Peyer's patch (tissue), 4 donors: ENCODE data around the gene AFMID. TPM values are rescaled to one million over a fixed set of nuclear protein-coding genes. Genes with fewer than 3 reads are reported as not detected.

Experiments
- DNase-seq, 3 donors: peaks; one replicate each; pipeline ENCODE4 v3.0.0-alpha.2; 2017 to 2019
- H3K27ac ChIP-seq, 4 donors: fragments of 200-600 bp; sonication (generic); one replicate each; pipeline ENCODE4 v1.5.1; 2016 to 2019
- H3K27me3 ChIP-seq, 2 donors: fragments of 200-600 bp; sonication (generic); one replicate each; pipeline ENCODE4 v1.5.1; 2019
- H3K36me3 ChIP-seq, 3 donors: fragments of 200-600 bp; sonication (generic); one replicate each; pipeline ENCODE4 v1.5.1; 2016 to 2019
- H3K4me1 ChIP-seq, 4 donors: fragments of 200-600 bp; sonication (generic); one replicate each; pipeline ENCODE4 v1.5.1; 2016 to 2019
- H3K4me3 ChIP-seq, 4 donors: fragments of 200-600 bp; sonication (generic); 1 replicate in 3 of 4; 2 replicates in 1 of 4; pipeline ENCODE4 v1.5.1; 2016 to 2019; ENCODE audit warnings: mild to moderate bottlenecking in 1 of 4
- H3K9me3 ChIP-seq, 4 donors: fragments of 200-600 bp; sonication (generic); one replicate each; pipeline ENCODE4 v1.5.1; 2016 to 2019; ENCODE audit warnings: mild to moderate bottlenecking in 1 of 4
- POLR2A ChIP-seq, 2 donors: fragments of 450-650 bp; IDR thresholded peaks; one replicate each; pipeline ENCODE4 v1.5.1; 2017; ENCODE audit warnings: antibody characterized with exemption in 2 of 2, mild to moderate bottlenecking in 2 of 2, moderate library complexity in 2 of 2
- total RNA-seq, 4 donors: library from RNA; depleted of rRNA; stranded (reverse); fragments of >200 nt; gene quantifications; one replicate each; pipeline ENCODE4 v1.1.0, GENCODE V29; 2016
- TF ChIP-seq, protein P1 (sequence below), 6 experiments: fragments of 450-650 bp in 4 of 6; fragments of 200-600 bp in 2 of 6; sonication (generic) in 1 of 6; IDR thresholded peaks; one replicate each; pipeline ENCODE4 v1.5.1; 2017 to 2019; ENCODE audit warnings: antibody characterized with exemption in 6 of 6, mild to moderate bottlenecking in 3 of 6, moderate library complexity in 1 of 6

Gene AFMID
- total RNA-seq, 4 donors from 2014 or later: 28.2 to 98.2 (median 51.7) TPM

DNA sequence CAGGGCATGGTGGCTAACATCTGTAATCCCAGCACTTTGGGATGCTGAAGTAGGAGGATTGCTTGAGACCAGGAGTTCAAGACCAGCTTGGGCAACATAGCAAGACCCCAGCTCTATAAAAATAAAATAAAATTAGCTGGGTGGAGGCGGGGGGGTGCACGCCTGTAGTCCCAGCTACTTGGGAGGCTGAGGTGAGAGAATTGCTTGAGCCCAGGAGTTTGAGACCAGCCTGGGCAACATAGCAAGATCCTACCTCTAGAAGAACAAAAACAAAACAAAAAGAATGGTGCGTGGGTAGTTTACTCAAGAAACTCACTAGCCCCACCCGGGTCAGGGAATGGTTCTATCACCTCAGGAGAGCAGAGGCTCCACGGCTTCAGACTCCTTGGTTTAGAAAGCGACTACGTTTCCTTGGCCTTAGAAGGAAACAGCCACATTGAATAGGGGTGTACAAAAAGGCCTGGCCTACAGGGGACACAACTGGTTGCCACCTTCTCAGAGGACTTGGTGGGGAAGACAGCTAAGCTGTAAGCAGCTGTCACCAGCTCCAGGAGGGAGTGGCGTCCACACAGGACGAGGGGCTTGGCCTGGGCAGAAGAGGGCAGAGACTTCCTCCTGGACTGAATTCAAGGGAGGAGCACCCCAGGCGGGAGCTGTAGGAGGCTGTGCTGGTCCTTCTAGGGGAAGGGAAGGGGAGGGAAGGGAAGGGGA lies 1.0 kb upstream of the AFMID start:
- DNase-seq: peak in 2 of 3 donors; percentile 65 to 72
- Histone ChIP-seq H3K36me3 (peaks cover 0 to 4% (median 0%) of the 10 kb centered on the region in 3 donors), H3K4me3 (peak overlapping the region in 3 of 4 donors; percentile 42 to 62 (median 56)), H3K27ac (peak overlapping the region in 3 of 4 donors; percentile 44 to 76 (median 74)), H3K9me3 (no peaks in the 10 kb centered on the region), H3K4me1 (peaks cover 0 to 40% (median 5%) of the 10 kb centered on the region in 4 donors), H3K27me3 (no peaks in the 10 kb centered on the region)
- no peak for TF ChIP-seq POLR2A (IDR thresholded peaks at IDR 0.05)
- TF ChIP-seq, protein P1, sequence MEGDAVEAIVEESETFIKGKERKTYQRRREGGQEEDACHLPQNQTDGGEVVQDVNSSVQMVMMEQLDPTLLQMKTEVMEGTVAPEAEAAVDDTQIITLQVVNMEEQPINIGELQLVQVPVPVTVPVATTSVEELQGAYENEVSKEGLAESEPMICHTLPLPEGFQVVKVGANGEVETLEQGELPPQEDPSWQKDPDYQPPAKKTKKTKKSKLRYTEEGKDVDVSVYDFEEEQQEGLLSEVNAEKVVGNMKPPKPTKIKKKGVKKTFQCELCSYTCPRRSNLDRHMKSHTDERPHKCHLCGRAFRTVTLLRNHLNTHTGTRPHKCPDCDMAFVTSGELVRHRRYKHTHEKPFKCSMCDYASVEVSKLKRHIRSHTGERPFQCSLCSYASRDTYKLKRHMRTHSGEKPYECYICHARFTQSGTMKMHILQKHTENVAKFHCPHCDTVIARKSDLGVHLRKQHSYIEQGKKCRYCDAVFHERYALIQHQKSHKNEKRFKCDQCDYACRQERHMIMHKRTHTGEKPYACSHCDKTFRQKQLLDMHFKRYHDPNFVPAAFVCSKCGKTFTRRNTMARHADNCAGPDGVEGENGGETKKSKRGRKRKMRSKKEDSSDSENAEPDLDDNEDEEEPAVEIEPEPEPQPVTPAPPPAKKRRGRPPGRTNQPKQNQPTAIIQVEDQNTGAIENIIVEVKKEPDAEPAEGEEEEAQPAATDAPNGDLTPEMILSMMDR (IDR thresholded peaks at IDR 0.05): no peak

DNA sequence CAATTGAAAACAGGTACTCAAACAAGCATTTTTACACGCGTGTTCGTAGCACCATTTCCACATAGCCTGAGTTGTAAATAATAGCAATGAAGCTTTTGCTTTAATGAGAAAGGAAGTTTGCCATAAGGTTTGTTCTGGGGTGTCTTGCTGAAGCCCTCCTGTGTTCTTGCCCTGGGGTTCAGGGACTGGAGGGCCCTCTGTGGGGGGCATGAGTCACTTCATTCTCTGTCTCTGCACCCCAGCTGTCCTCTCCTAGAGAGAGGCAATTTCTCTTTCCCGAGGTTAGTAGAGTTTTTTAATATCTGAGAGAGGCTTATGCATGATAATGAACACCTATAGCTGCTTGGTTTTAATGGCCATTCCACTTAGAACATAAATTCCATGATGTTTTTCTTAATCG lies 9.6 kb downstream of the AFMID start:
- H3K4me1 ChIP-seq: no peaks in the 10 kb centered on the region
- H3K27ac ChIP-seq: no peak overlapping the region
- no peak for DNase-seq
- H3K36me3 ChIP-seq: peaks cover 0 to 7% (median 0%) of the 10 kb centered on the region in 3 donors
- H3K4me3 ChIP-seq: no peak overlapping the region
- no peaks in the 10 kb centered on the region for H3K27me3 ChIP-seq
- H3K9me3 ChIP-seq: no peaks in the 10 kb centered on the region
- no peak for TF ChIP-seq POLR2A (IDR thresholded peaks at IDR 0.05)
- TF ChIP-seq, protein P1 (IDR thresholded peaks at IDR 0.05): no peak

DNA sequence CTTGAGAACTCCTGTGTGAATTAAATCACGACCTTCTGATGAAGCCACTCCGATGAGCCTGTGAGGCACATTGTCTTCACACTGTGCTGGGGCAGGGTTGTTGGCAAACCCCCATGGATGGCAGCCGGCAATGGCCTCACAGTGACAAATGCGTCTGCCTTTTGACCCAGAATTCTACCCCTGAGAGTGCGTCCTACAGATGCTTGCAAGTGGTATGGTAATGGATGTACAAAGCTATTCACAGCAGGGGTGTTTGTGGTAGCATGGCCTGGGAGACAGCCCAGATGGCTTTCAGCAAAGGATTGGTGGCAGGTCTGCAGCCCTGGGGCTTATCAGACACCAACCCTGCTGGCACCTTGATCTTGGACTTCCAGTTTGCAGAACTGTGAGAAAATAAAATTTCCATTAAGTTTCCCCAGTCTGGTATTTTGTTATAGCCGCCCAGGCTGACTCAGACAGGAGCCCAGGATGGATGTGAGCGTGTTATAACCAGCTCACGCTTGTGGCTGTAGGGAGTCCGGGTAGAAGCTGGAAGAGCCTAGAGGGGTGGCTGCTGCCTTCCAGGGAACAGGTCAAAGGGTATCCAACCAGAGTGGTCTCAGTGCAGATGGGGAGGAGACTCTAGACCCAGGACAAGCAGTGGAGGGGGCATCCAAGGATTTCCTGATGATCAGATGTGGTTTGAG lies 10.1 kb downstream of the AFMID start:
- TF ChIP-seq POLR2A (IDR thresholded peaks at IDR 0.05): no peak
- TF ChIP-seq, protein P1 (IDR thresholded peaks at IDR 0.05): no peak
- Histone ChIP-seq H3K4me3 (no peak overlapping the region), H3K9me3 (no peaks in the 10 kb centered on the region), H3K27me3 (no peaks in the 10 kb centered on the region), H3K4me1 (no peaks in the 10 kb centered on the region), H3K27ac (no peak overlapping the region), H3K36me3 (peaks cover 0 to 8% (median 0%) of the 10 kb centered on the region in 3 donors)
- no peak for DNase-seq

DNA sequence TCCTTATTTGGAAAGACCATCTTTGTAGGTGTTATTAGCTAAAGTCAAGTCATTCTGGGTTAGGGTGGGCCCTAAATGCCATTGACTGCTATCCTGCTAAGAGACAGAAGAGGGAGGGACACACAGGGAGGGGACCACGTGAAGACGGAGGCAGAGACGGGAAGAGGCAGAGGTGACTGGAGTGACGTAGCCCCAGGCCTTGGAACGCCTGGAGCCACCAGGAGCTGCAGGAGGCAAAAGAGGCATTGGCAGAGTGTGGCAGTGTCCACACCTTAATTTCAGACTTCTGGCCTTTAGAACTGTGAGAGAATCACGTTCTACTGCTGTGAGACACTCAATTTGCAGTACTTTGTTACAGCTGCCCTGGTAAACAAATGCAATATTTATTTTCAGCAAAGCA lies 13.3 kb downstream of the AFMID start:
- H3K4me3 ChIP-seq: no peak overlapping the region
- no peak for TF ChIP-seq POLR2A (IDR thresholded peaks at IDR 0.05)
- TF ChIP-seq, protein P1 (IDR thresholded peaks at IDR 0.05): no peak
- no peaks in the 10 kb centered on the region for H3K4me1 ChIP-seq
- DNase-seq: no peak
- H3K9me3 ChIP-seq: no peaks in the 10 kb centered on the region
- H3K27ac ChIP-seq: no peak overlapping the region
- H3K27me3 ChIP-seq: no peaks in the 10 kb centered on the region
- H3K36me3 ChIP-seq: peaks cover 0 to 13% (median 0%) of the 10 kb centered on the region in 3 donors

DNA sequence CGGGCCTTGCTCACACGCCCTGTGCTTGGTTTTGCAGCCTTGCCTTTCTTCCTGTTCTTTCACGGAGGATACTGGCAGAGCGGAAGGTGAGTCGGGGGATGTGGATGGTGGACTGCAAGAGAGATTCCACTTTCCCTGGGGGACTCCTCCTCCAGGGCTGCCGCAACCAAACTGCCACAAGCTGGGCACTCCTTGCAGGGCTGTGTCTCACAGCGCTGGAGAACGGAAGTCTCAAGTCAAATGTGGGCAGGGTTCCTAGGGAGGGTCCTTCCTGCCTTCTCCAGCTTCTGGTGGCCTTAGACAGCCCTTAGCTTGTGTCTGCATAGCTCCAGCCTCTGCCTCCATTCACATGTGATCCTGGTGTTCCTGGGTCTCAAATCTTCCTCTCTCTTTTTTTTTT lies 15.5 kb downstream of the AFMID start:
- no peaks in the 10 kb centered on the region for H3K27me3 ChIP-seq
- DNase-seq: no peak
- H3K4me1 ChIP-seq: no peaks in the 10 kb centered on the region
- H3K36me3 ChIP-seq: peaks cover 0 to 6% (median 0%) of the 10 kb centered on the region in 3 donors
- no peak overlapping the region for H3K27ac ChIP-seq
- H3K4me3 ChIP-seq: no peak overlapping the region
- H3K9me3 ChIP-seq: no peaks in the 10 kb centered on the region
- TF ChIP-seq POLR2A (IDR thresholded peaks at IDR 0.05): no peak
- TF ChIP-seq, protein P1 (IDR thresholded peaks at IDR 0.05): no peak
